ENCODE measurements around the gene GALNT2.

The GALNT2 gene

GRCh38 chr1:230067419-230067870, 407 bp downstream of the GALNT2 start:
- Histone ChIP-seq H3K4me1 (ENCODE audit: insufficient read depth, low read length, poor library complexity, severe bottlenecking) (peaks cover 40% of the 10 kb centered on the region), H4K20me1 (ENCODE audit: insufficient read depth, low read length, poor library complexity, severe bottlenecking) (peaks cover 49% of the 10 kb centered on the region), H3K79me2 (ENCODE audit: insufficient read depth, low read length) (peaks cover 54% of the 10 kb centered on the region), H3K36me3 (ENCODE audit: insufficient read depth, low read length) (no peaks in the 10 kb centered on the region), H3K4me3 (ENCODE audit: low read length, poor library complexity, severe bottlenecking) (peak overlapping the region; percentile 83), H3K9me3 (ENCODE audit: insufficient read depth, low read depth, low read length) (peaks cover 2% of the 10 kb centered on the region; the same call in 1 of the 2 replicates), H2AFZ (ENCODE audit: low read length) (no peak overlapping the region), H3K4me2 (ENCODE audit: low read depth, low read length, poor library complexity, severe bottlenecking) (peak overlapping the region; percentile 92), H3F3A (ENCODE audit: low read depth) (peaks cover 9% of the 10 kb centered on the region), H3K27me3 (ENCODE audit: insufficient read depth, low read length, poor library complexity, severe bottlenecking) (no peaks in the 10 kb centered on the region), H3K9ac (ENCODE audit: low read depth, low read length, poor library complexity, severe bottlenecking) (peak overlapping the region; percentile 93), H3K9me2 (replicated peaks; ENCODE audit: low read depth, low read length) (no peaks in the 10 kb centered on the region)
- no peak for TF ChIP-seq CTCF (conservative IDR thresholded peaks at IDR 0.05; ENCODE audit: low read length)
- no peak for TF ChIP-seq EZH2phosphoT487 (IDR thresholded peaks at IDR 0.05; ENCODE audit: borderline replicate concordance)

- peak overlapping the region; percentile 83 for H3K4me3 ChIP-seq (ENCODE audit: low read length, poor library complexity, severe bottlenecking)
- H3K36me3 ChIP-seq (ENCODE audit: insufficient read depth, low read length), result no peaks in the 10 kb centered on the region
- peak overlapping the region; percentile 93 for H3K9ac ChIP-seq (ENCODE audit: low read depth, low read length, poor library complexity, severe bottlenecking)
- H3K9me3 ChIP-seq (ENCODE audit: insufficient read depth, low read depth, low read length), result no peaks in the 10 kb centered on the region
- H3K79me2 ChIP-seq (ENCODE audit: insufficient read depth, low read length), result peaks cover 60% of the 10 kb centered on the region
- no peak for TF ChIP-seq EZH2phosphoT487 (IDR thresholded peaks at IDR 0.05; ENCODE audit: borderline replicate concordance)
- no peak for TF ChIP-seq CTCF (conservative IDR thresholded peaks at IDR 0.05; ENCODE audit: low read length)
- no peaks in the 10 kb centered on the region for H3K27me3 ChIP-seq (ENCODE audit: insufficient read depth, low read length, poor library complexity, severe bottlenecking)
- peaks cover 46% of the 10 kb centered on the region for H3K4me1 ChIP-seq (ENCODE audit: insufficient read depth, low read length, poor library complexity, severe bottlenecking)
- H4K20me1 ChIP-seq (ENCODE audit: insufficient read depth, low read length, poor library complexity, severe bottlenecking), result peaks cover 56% of the 10 kb centered on the region
- H3F3A ChIP-seq (ENCODE audit: low read depth), result peaks cover 9% of the 10 kb centered on the region
- peak overlapping the region; percentile 92 for H3K4me2 ChIP-seq (ENCODE audit: low read depth, low read length, poor library complexity, severe bottlenecking)
- H2AFZ ChIP-seq (ENCODE audit: low read length), result no peak overlapping the region
- H3K9me2 ChIP-seq (replicated peaks; ENCODE audit: low read depth, low read length), result no peaks in the 10 kb centered on the region
These were observed 1.0 kb downstream of the GALNT2 start for GRCh38 chr1:230067871-230068620.

GRCh38 chr1:230068621-230068873, 1.5 kb downstream of the GALNT2 start:
- peaks cover 9% of the 10 kb centered on the region for H3F3A ChIP-seq (ENCODE audit: low read depth)
- H3K9ac ChIP-seq (ENCODE audit: low read depth, low read length, poor library complexity, severe bottlenecking), result peak overlapping the region; percentile 93
- H3K79me2 ChIP-seq (ENCODE audit: insufficient read depth, low read length), result peaks cover 65% of the 10 kb centered on the region
- no peaks in the 10 kb centered on the region for H3K36me3 ChIP-seq (ENCODE audit: insufficient read depth, low read length)
- no peak overlapping the region for H2AFZ ChIP-seq (ENCODE audit: low read length)
- H3K9me3 ChIP-seq (ENCODE audit: insufficient read depth, low read depth, low read length), result no peaks in the 10 kb centered on the region
- H4K20me1 ChIP-seq (ENCODE audit: insufficient read depth, low read length, poor library complexity, severe bottlenecking), result peaks cover 61% of the 10 kb centered on the region
- H3K27me3 ChIP-seq (ENCODE audit: insufficient read depth, low read length, poor library complexity, severe bottlenecking), result no peaks in the 10 kb centered on the region
- H3K4me2 ChIP-seq (ENCODE audit: low read depth, low read length, poor library complexity, severe bottlenecking), result peak overlapping the region; percentile 92
- TF ChIP-seq CTCF (conservative IDR thresholded peaks at IDR 0.05; ENCODE audit: low read length), result no peak
- no peak for TF ChIP-seq EZH2phosphoT487 (IDR thresholded peaks at IDR 0.05; ENCODE audit: borderline replicate concordance)
- peak overlapping the region; percentile 83 for H3K4me3 ChIP-seq (ENCODE audit: low read length, poor library complexity, severe bottlenecking)
- H3K4me1 ChIP-seq (ENCODE audit: insufficient read depth, low read length, poor library complexity, severe bottlenecking), result peaks cover 51% of the 10 kb centered on the region
- no peaks in the 10 kb centered on the region for H3K9me2 ChIP-seq (replicated peaks; ENCODE audit: low read depth, low read length)
